ENCODE results near the gene RNF207.

DNA sequence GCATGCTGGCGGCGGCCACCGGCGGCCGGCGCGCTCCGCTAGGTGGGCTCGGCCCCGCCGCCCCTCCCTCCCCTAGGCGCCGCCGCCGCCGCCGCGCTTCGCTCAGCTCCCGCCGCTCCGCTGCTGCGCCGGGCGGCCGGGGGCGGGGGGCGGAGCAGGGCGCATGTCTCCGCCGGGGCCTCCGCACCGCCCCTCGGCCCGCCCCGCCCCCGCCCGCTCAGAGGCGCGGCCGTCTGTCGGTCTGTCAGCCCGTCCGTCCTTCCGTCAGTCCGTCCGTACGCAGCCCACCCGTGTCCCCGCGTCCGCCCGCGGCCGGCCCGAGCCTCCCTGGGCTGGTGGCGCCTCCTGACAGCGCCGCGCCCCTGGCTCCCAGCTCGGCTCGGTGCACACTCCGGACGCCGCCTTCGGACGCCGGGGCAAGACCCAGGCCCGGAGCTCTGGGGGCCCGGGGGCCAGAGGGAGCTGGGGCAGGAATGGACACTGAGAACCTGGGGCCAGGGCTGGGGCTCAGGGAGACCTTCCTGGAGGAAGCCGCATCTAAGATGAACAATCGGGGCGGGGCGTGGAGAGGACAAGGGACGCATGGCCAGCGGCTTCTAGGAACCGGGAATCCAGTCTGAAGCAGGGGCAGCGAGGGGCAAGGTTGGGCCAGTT lies 55.2 kb downstream of the RNF207 start, which contains the start of gene GPR153:
- TF ChIP-seq, protein P1, sequence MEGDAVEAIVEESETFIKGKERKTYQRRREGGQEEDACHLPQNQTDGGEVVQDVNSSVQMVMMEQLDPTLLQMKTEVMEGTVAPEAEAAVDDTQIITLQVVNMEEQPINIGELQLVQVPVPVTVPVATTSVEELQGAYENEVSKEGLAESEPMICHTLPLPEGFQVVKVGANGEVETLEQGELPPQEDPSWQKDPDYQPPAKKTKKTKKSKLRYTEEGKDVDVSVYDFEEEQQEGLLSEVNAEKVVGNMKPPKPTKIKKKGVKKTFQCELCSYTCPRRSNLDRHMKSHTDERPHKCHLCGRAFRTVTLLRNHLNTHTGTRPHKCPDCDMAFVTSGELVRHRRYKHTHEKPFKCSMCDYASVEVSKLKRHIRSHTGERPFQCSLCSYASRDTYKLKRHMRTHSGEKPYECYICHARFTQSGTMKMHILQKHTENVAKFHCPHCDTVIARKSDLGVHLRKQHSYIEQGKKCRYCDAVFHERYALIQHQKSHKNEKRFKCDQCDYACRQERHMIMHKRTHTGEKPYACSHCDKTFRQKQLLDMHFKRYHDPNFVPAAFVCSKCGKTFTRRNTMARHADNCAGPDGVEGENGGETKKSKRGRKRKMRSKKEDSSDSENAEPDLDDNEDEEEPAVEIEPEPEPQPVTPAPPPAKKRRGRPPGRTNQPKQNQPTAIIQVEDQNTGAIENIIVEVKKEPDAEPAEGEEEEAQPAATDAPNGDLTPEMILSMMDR (conservative IDR thresholded peaks at IDR 0.05; ENCODE audit: low read depth, low read length): no peak
- no peak for TF ChIP-seq POLR2A (IDR thresholded peaks at IDR 0.05; ENCODE audit: low read depth, low read length)
- no peak for TF ChIP-seq RAD21 (IDR thresholded peaks at IDR 0.05; ENCODE audit: low read length)
- TF ChIP-seq, protein P2, sequence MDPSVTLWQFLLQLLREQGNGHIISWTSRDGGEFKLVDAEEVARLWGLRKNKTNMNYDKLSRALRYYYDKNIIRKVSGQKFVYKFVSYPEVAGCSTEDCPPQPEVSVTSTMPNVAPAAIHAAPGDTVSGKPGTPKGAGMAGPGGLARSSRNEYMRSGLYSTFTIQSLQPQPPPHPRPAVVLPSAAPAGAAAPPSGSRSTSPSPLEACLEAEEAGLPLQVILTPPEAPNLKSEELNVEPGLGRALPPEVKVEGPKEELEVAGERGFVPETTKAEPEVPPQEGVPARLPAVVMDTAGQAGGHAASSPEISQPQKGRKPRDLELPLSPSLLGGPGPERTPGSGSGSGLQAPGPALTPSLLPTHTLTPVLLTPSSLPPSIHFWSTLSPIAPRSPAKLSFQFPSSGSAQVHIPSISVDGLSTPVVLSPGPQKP (IDR thresholded peaks at IDR 0.05; ENCODE audit: borderline replicate concordance, low read depth, low read length): no peak
- TF ChIP-seq, protein P3, sequence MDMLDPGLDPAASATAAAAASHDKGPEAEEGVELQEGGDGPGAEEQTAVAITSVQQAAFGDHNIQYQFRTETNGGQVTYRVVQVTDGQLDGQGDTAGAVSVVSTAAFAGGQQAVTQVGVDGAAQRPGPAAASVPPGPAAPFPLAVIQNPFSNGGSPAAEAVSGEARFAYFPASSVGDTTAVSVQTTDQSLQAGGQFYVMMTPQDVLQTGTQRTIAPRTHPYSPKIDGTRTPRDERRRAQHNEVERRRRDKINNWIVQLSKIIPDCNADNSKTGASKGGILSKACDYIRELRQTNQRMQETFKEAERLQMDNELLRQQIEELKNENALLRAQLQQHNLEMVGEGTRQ (IDR thresholded peaks at IDR 0.05; ENCODE audit: low read depth, low read length): no peak
- TF ChIP-seq CEBPB (IDR thresholded peaks at IDR 0.05; ENCODE audit: low read depth, low read length): no peak
- TF ChIP-seq CHD1 (IDR thresholded peaks at IDR 0.05; ENCODE audit: low read depth, low read length): no peak
- TF ChIP-seq RFX5 (IDR thresholded peaks at IDR 0.05; ENCODE audit: low read depth, low read length): no peak
- no peak for TF ChIP-seq SMC3 (IDR thresholded peaks at IDR 0.05; ENCODE audit: low read depth, low read length)
- no peak for TF ChIP-seq RCOR1 (IDR thresholded peaks at IDR 0.05; ENCODE audit: insufficient replicate concordance, low read length)
- no peak for TF ChIP-seq FOS (IDR thresholded peaks at IDR 0.05; ENCODE audit: low read depth, low read length)
- TF ChIP-seq MXI1 (IDR thresholded peaks at IDR 0.05; ENCODE audit: borderline replicate concordance, low read depth, low read length): peak; percentile 16; the same call in 1 of the 2 replicates
